Measurements from ENCODE around the gene VPS33B.

The VPS33B gene

GRCh38 chr15:90982135-90982534, 40.3 kb downstream of the VPS33B start:
- DNase-seq (ENCODE audit: low read depth in 2 of 2) = no peak

GRCh38 chr15:90981681-90982080, 40.7 kb downstream of the VPS33B start:
- DNase-seq (ENCODE audit: low read depth in 2 of 2) = no peak

- no peak for DNase-seq (ENCODE audit: low read depth in 2 of 2)
These were observed 42.8 kb downstream of the VPS33B start for GRCh38 chr15:90979582-90979981.

DNA sequence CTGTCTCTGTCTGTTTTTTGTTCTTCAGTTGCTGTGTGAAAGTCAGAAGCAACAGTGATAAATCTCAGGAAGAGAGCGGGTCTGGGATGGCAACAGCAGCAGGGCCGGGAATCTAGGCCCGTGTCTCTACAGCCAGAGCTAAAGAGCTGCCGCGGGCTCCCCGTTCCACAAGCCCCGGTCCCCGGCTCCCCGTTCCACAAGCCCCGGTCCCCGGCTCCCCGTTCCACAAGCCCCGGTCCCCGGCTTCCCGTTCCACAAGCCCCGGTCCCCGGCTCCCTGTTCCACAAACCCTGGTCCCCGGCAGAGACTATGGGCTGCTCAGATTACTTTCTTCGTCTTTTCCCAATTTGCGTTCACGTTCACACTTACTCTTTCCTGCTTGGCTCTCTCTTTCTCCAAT, 48.2 kb downstream of the VPS33B start:
- no peak for DNase-seq (ENCODE audit: low read depth in 2 of 2)

GRCh38 chr15:90972133-90972532, 50.3 kb downstream of the VPS33B start:
- no peak for DNase-seq (ENCODE audit: low read depth in 2 of 2)

GRCh38 chr15:90970274-90970673, 52.1 kb downstream of the VPS33B start:
- no peak for DNase-seq (ENCODE audit: low read depth in 2 of 2)

DNA sequence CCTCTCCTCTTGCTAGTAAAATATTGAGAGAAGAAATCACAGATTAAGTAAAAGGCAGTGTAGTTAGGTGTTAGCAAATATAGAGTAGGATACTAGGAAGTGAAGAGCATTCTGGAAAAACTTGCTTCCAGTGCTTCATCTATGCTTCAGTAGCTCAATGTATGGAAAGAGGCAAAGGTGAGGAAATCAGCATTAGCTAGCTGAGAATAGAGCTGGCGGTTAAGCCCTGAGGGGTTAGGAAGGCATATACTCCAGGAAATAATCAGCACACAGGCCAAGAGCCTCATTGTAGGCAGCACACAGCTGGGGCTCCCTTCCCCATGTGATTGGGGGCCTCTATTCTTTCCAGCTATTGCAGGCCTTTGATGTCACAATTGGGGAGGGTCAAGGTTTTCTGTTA, 54.0 kb downstream of the VPS33B start:
- no peak for DNase-seq (ENCODE audit: low read depth in 2 of 2)

GRCh38 chr15:90967206-90967605, 55.2 kb downstream of the VPS33B start:
- no peak for DNase-seq (ENCODE audit: low read depth in 2 of 2)

GRCh38 chr15:90966262-90966661, 56.1 kb downstream of the VPS33B start:
- DNase-seq (ENCODE audit: low read depth in 2 of 2) = no peak

DNA sequence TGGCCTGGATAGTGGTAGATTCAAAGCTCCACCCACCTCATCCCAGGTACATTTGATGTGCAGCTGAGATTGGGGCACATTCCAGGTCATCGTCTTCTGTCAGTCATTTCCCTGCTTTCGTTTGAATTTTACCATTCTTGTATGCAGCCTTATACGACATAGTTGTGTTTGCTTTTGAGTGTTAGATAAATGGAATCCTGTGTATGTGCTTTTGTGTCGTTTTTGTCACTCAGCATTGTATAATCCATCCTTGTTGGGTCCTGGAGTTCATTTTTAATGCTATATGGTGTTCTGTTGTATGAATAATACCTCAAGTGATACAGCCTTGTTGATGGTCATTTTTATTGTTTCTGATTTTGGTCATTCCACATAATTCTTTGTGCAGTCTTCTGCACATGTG, 60.4 kb downstream of the VPS33B start:
- no peak for DNase-seq (ENCODE audit: low read depth in 2 of 2)

GRCh38 chr15:90960298-90961091, 61.9 kb downstream of the VPS33B start:
- no peak for DNase-seq (ENCODE audit: low read depth in 2 of 2)

DNA sequence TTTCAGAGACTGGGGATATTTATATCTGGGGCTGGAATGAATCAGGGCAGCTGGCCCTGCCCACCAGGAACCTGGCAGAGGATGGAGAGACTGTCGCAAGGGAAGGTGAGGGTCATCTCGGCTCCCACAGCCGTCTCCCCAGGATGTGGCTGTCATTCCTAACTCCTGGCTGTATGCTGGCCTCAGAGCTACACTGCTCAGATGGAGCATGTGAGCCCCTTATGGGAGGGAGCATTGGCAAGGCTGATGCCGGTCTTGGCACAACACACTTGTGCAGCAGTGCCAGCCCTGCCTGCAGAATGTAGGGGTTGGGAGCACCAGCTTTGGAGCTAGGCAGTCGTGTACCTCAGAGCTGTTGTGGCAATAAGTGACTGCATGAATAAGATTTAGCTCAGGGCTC, 62.5 kb downstream of the VPS33B start:
- DNase-seq (ENCODE audit: low read depth in 2 of 2) = no peak

DNA sequence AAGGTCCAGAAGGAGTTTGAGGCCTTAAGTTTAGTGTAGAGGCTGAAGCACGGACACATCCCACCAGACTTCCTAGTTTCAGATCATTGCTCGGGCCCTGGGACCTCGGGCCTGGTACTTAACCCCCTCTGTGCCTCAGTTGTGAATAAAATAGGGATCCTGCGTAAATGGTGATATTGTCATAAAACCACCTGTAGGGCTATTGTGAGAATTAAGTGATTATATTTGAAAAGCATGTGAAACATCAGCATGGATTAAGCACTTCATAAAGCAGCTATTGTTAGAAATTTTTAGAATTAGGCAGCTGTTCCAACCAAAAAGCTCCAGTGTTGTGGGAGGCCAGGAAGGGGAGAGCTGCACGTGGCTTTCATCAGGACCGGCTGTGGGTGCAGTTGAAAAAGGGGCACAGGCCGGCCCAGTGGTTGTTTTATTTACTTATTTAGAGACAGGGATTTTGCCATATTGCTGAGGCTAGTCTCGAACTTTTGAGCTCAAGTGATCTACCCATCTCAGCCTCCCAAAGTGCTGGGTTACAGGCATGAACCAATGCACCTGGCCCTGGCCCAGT, 63.3 kb downstream of the VPS33B start:
- DNase-seq (ENCODE audit: low read depth in 2 of 2) = no peak

GRCh38 chr15:90957791-90958190, 64.6 kb downstream of the VPS33B start:
- DNase-seq (ENCODE audit: low read depth in 2 of 2) = no peak

- no peak for DNase-seq (ENCODE audit: low read depth in 2 of 2)
These were observed 65.2 kb downstream of the VPS33B start for GRCh38 chr15:90957031-90957790.

- DNase-seq (ENCODE audit: low read depth in 2 of 2) = peak; percentile 16 to 50
These were observed 65.9 kb downstream of the VPS33B start for GRCh38 chr15:90956274-90957030.

GRCh38 chr15:90955624-90956273, 66.6 kb downstream of the VPS33B start:
- DNase-seq (ENCODE audit: low read depth in 2 of 2) = no peak

DNA sequence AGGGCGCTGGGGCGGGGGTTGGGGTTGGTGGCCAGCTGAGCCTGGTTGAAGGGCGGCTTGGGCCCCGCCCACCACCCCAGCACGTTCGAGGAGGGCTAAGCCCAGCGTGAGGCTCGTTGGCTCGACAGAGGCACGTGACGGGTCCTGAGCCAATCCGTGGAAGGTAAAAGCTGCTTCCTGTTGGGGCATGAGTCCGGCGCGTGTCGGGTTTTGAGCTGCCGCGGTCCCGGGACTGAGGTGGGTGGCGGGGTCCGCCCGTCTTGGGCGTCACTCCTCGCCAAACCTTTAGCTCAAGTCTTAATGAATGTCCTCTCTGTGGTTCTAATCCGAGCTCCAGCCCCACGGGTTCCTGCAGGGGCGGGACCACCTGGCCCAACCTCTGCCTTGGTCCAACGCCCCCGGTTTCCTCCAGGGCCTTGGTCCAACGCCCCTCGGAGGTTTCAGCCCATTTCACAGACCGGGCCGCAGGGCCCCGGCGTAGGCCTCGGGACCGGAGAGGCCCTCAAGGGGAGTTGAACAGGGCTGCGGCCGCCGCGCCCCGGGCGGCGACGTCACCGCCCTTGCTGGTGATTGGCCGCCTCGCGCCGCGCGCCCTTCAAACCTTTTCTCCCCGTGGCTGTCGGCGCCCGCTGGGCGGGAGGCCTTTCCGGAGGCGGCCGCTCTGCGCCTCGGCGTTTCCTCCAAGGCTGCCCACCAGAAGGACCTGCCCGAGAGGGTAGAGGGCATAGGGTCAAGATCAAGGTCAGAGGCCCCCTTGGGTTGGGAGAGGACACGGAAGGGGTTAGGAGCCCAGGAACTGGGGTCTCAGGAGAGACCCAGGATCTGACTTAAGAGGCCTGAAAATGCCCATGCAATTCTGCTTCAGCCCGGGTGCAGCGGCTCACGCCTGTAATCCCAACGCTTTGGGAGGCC, 67.4 kb downstream of the VPS33B start, which contains the start of gene RCCD1:
Gene RCCD1, plus strand, starts transcription at position 173 of the 912 bp plus-strand sequence. CDS start 1,851 bp downstream, outside the sequence.
- peak; percentile 85 to 86 for DNase-seq (ENCODE audit: low read depth in 2 of 2)

GRCh38 chr15:90953947-90954711, 68.3 kb downstream of the VPS33B start:
- DNase-seq (ENCODE audit: low read depth in 2 of 2) = no peak
